Karpas-422 (cell line): ENCODE results near the gene RGS10. TPM values are rescaled to one million over a fixed set of nuclear protein-coding genes. Genes with fewer than 3 reads are reported as not detected.

ENCODE experiments used
- DNase-seq: peaks from one replicate; pipeline ENCODE4 v3.0.0-alpha.2; 2015
- H2AFZ ChIP-seq: fragments of 200-600 bp; sonication (generic); 2 replicates; pipeline ENCODE4 v1.6.1; 2014; ENCODE audit warnings: antibody characterized with exemption, low read length, mixed read lengths
- H3K27ac ChIP-seq: fragments of 200-600 bp; sonication (generic); 2 replicates; pipeline ENCODE4 v1.5.1; 2014; ENCODE audit warnings: mild to moderate bottlenecking, low read length, moderate library complexity
- H3K27me3 ChIP-seq: fragments of 200-600 bp; sonication (generic); 2 replicates; pipeline ENCODE4 v1.6.1; 2014; ENCODE audit warnings: low read length, mixed read lengths
- H3K36me3 ChIP-seq: fragments of 200-600 bp; sonication (generic); 2 replicates; pipeline ENCODE4 v1.6.1; 2014; ENCODE audit warnings: low read length, mixed read lengths; ENCODE audit not compliant: insufficient read depth
- H3K4me1 ChIP-seq: fragments of 200-600 bp; sonication (generic); 2 replicates; pipeline ENCODE4 v1.6.1; 2014; ENCODE audit warnings: mild to moderate bottlenecking, low read length, mixed read lengths
- H3K4me2 ChIP-seq: fragments of 200-600 bp; sonication (generic); 2 replicates; pipeline ENCODE4 v1.6.1; 2014; ENCODE audit warnings: low read length, low read depth, mild to moderate bottlenecking; ENCODE audit not compliant: poor library complexity, severe bottlenecking
- H3K4me3 ChIP-seq: fragments of 200-600 bp; sonication (generic); 2 replicates; pipeline ENCODE4 v1.5.1; 2014; ENCODE audit warnings: mild to moderate bottlenecking, antibody characterized with exemption, low read length, mixed read lengths
- H3K79me2 ChIP-seq: fragments of 200-600 bp; sonication (generic); 2 replicates; pipeline ENCODE4 v1.6.1; 2014; ENCODE audit warnings: mild to moderate bottlenecking, low read length, mixed read lengths
- H3K9ac ChIP-seq: fragments of 200-600 bp; sonication (generic); 2 replicates; pipeline ENCODE4 v1.6.0; 2014; ENCODE audit warnings: low read length
- H3K9me2 ChIP-seq: fragments of 200-600 bp; sonication (generic), shearing (Covaris generic); replicated peaks from 2 replicates; pipeline ENCODE4 v1.6.0; 2014; ENCODE audit warnings: mild to moderate bottlenecking, low read length, moderate library complexity; ENCODE audit not compliant: insufficient read depth
- H3K9me3 ChIP-seq: fragments of 300-700, 200-600 bp; sonication (generic); 2 replicates; pipeline ENCODE4 v1.6.1; 2014; ENCODE audit warnings: low read length, mixed read lengths
- H4K20me1 ChIP-seq: fragments of 200-600 bp; sonication (generic); 2 replicates; pipeline ENCODE4 v1.6.1; 2014; ENCODE audit warnings: mild to moderate bottlenecking, antibody characterized with exemption, low read length, low read depth; ENCODE audit not compliant: insufficient read depth
- total RNA-seq: library from RNA; depleted of rRNA; stranded (reverse); fragments of >200 nt; shearing (Covaris generic); gene quantifications from 2 replicates; pipeline ENCODE4 v1.2.3, GENCODE V29; 2014; ENCODE audit warnings: low replicate concordance

RGS10 gene
- total RNA-seq, 1 experiment from 2014 or later, result 78.0 TPM

GRCh38 chr10:119495545-119495944 is 47.0 kb downstream of the RGS10 start:
- H3K27ac ChIP-seq, result no peak overlapping the region
- H4K20me1 ChIP-seq, result no peaks in the 10 kb centered on the region
- H3K4me2 ChIP-seq, result no peak overlapping the region
- no peak overlapping the region for H2AFZ ChIP-seq
- H3K79me2 ChIP-seq, result no peaks in the 10 kb centered on the region
- no peaks in the 10 kb centered on the region for H3K9me3 ChIP-seq
- H3K27me3 ChIP-seq, result no peaks in the 10 kb centered on the region
- H3K9ac ChIP-seq, result no peak overlapping the region
- H3K4me1 ChIP-seq, result no peaks in the 10 kb centered on the region
- H3K4me3 ChIP-seq, result no peak overlapping the region
- DNase-seq, result no peak
- H3K36me3 ChIP-seq, result no peaks in the 10 kb centered on the region
- no peaks in the 10 kb centered on the region for H3K9me2 ChIP-seq

GRCh38 chr10:119495021-119495505 is 47.5 kb downstream of the RGS10 start:
- Histone ChIP-seq H3K4me2 (no peak overlapping the region), H3K27me3 (no peaks in the 10 kb centered on the region), H3K4me3 (no peak overlapping the region), H3K9me2 (no peaks in the 10 kb centered on the region), H3K36me3 (no peaks in the 10 kb centered on the region), H3K9ac (no peak overlapping the region), H4K20me1 (no peaks in the 10 kb centered on the region), H3K9me3 (no peaks in the 10 kb centered on the region), H2AFZ (no peak overlapping the region), H3K79me2 (no peaks in the 10 kb centered on the region), H3K4me1 (peaks cover 1% of the 10 kb centered on the region; the same call in 1 of the 2 replicates), H3K27ac (no peak overlapping the region)
- no peak for DNase-seq

GRCh38 chr10:119494236-119495020 is 48.1 kb downstream of the RGS10 start:
- no peak for DNase-seq
- H3K4me2 ChIP-seq, result no peak overlapping the region
- no peaks in the 10 kb centered on the region for H3K36me3 ChIP-seq
- no peak overlapping the region for H2AFZ ChIP-seq
- H3K4me1 ChIP-seq, result peaks cover 8% of the 10 kb centered on the region
- no peaks in the 10 kb centered on the region for H3K9me2 ChIP-seq
- H3K9me3 ChIP-seq, result no peaks in the 10 kb centered on the region
- no peak overlapping the region for H3K9ac ChIP-seq
- no peak overlapping the region for H3K27ac ChIP-seq
- no peak overlapping the region for H3K4me3 ChIP-seq
- H3K79me2 ChIP-seq, result no peaks in the 10 kb centered on the region
- no peaks in the 10 kb centered on the region for H4K20me1 ChIP-seq
- H3K27me3 ChIP-seq, result no peaks in the 10 kb centered on the region

GRCh38 chr10:119493155-119493554 is 49.4 kb downstream of the RGS10 start:
- Histone ChIP-seq H4K20me1 (no peaks in the 10 kb centered on the region), H3K27me3 (no peaks in the 10 kb centered on the region), H3K4me3 (no peak overlapping the region), H3K79me2 (no peaks in the 10 kb centered on the region), H3K9ac (no peak overlapping the region), H3K9me2 (no peaks in the 10 kb centered on the region), H3K36me3 (no peaks in the 10 kb centered on the region), H3K9me3 (no peaks in the 10 kb centered on the region), H3K4me2 (no peak overlapping the region), H2AFZ (no peak overlapping the region), H3K4me1 (peaks cover 16% of the 10 kb centered on the region), H3K27ac (no peak overlapping the region)
- no peak for DNase-seq

- no peak for DNase-seq
- Histone ChIP-seq H3K4me3 (no peak overlapping the region), H3K9me3 (no peaks in the 10 kb centered on the region), H4K20me1 (no peaks in the 10 kb centered on the region), H3K9me2 (no peaks in the 10 kb centered on the region), H3K36me3 (no peaks in the 10 kb centered on the region), H2AFZ (no peak overlapping the region), H3K27ac (no peak overlapping the region), H3K4me2 (no peak overlapping the region), H3K79me2 (no peaks in the 10 kb centered on the region), H3K9ac (no peak overlapping the region), H3K4me1 (peaks cover 16% of the 10 kb centered on the region), H3K27me3 (no peaks in the 10 kb centered on the region)
Observed at GRCh38 chr10:119491966-119492757, 50.4 kb downstream of the RGS10 start.

- Histone ChIP-seq H3K36me3 (no peaks in the 10 kb centered on the region), H3K4me3 (peak overlapping the region; percentile 66; the same call in 1 of the 2 replicates), H2AFZ (no peak overlapping the region), H3K9me3 (no peaks in the 10 kb centered on the region), H3K4me2 (peak overlapping the region; percentile 78), H3K9me2 (no peaks in the 10 kb centered on the region), H4K20me1 (no peaks in the 10 kb centered on the region), H3K9ac (peak overlapping the region; percentile 69), H3K27ac (no peak overlapping the region), H3K79me2 (no peaks in the 10 kb centered on the region), H3K27me3 (no peaks in the 10 kb centered on the region), H3K4me1 (peaks cover 16% of the 10 kb centered on the region)
- no peak for DNase-seq
Observed at GRCh38 chr10:119489991-119490326, 52.6 kb downstream of the RGS10 start.

- no peak overlapping the region for H3K27ac ChIP-seq
- no peaks in the 10 kb centered on the region for H3K36me3 ChIP-seq
- no peaks in the 10 kb centered on the region for H3K9me3 ChIP-seq
- H3K4me1 ChIP-seq, result peaks cover 16% of the 10 kb centered on the region
- no peaks in the 10 kb centered on the region for H3K9me2 ChIP-seq
- DNase-seq, result no peak
- H3K4me2 ChIP-seq, result peak overlapping the region; percentile 78
- no peaks in the 10 kb centered on the region for H3K27me3 ChIP-seq
- no peaks in the 10 kb centered on the region for H3K79me2 ChIP-seq
- H3K9ac ChIP-seq, result no peak overlapping the region
- no peak overlapping the region for H3K4me3 ChIP-seq
- H4K20me1 ChIP-seq, result no peaks in the 10 kb centered on the region
- peak overlapping the region; percentile 89; the same call in 1 of the 2 replicates for H2AFZ ChIP-seq
Observed at GRCh38 chr10:119488675-119489074, 53.8 kb downstream of the RGS10 start.

GRCh38 chr10:119483839-119484238 is 58.7 kb downstream of the RGS10 start:
- no peak overlapping the region for H3K4me3 ChIP-seq
- H3K36me3 ChIP-seq, result no peaks in the 10 kb centered on the region
- H3K4me1 ChIP-seq, result peaks cover 13% of the 10 kb centered on the region
- H3K27ac ChIP-seq, result no peak overlapping the region
- no peaks in the 10 kb centered on the region for H3K27me3 ChIP-seq
- no peaks in the 10 kb centered on the region for H3K9me3 ChIP-seq
- no peak for DNase-seq
- no peak overlapping the region for H3K9ac ChIP-seq
- no peaks in the 10 kb centered on the region for H3K9me2 ChIP-seq
- no peak overlapping the region for H3K4me2 ChIP-seq
- H4K20me1 ChIP-seq, result no peaks in the 10 kb centered on the region
- no peaks in the 10 kb centered on the region for H3K79me2 ChIP-seq
- no peak overlapping the region for H2AFZ ChIP-seq
